Tibial nerve (tissue), 4 donors: ENCODE data around the gene GCSAM. TPM values are rescaled to one million over a fixed set of nuclear protein-coding genes. Genes with fewer than 3 reads are reported as not detected.

Experiments
- DNase-seq, 2 donors: peaks; one replicate each; pipeline ENCODE4 v3.0.0-alpha.2; 2019; ENCODE audit warnings: low spot score in 2 of 2
- H3K27ac ChIP-seq, 4 donors: fragments of 200-600 bp; sonication (generic) in 3 of 4; one replicate each; pipeline ENCODE4 v1.5.1; 2017 to 2019; ENCODE audit warnings: mild to moderate bottlenecking in 1 of 4
- H3K27me3 ChIP-seq, 2 donors: fragments of 200-600 bp; sonication (generic) in 1 of 2; one replicate each; pipeline versions ENCODE4 v1.5.1 to v1.6.0; 2017 to 2019
- H3K36me3 ChIP-seq, 3 donors: fragments of 200-600 bp; sonication (generic); one replicate each; pipeline ENCODE4 v1.5.1; 2018 to 2019
- H3K4me1 ChIP-seq, 4 donors: fragments of 200-600 bp; sonication (generic) in 3 of 4; one replicate each; pipeline ENCODE4 v1.5.1; 2017 to 2019
- H3K4me3 ChIP-seq, 4 donors: fragments of 200-600 bp; sonication (generic) in 3 of 4; one replicate each; pipeline ENCODE4 v1.5.1; 2017 to 2019; ENCODE audit warnings: mild to moderate bottlenecking in 1 of 4, moderate library complexity in 1 of 4
- H3K9me3 ChIP-seq, 4 donors: fragments of 200-600 bp; sonication (generic) in 3 of 4; one replicate each; pipeline ENCODE4 v1.5.1; 2017 to 2019
- EP300 ChIP-seq, 2 donors: sonication (generic); formaldehyde crosslinking; IDR thresholded peaks; one replicate each; pipeline ENCODE4 v1.6.1; 2017; ENCODE audit warnings: antibody characterized with exemption in 2 of 2, mild to moderate bottlenecking in 1 of 2
- POLR2A ChIP-seq, 2 donors: fragments of 450-650 bp; IDR thresholded peaks; one replicate each; pipeline ENCODE4 v1.6.1; 2017; ENCODE audit warnings: antibody characterized with exemption in 2 of 2, mild to moderate bottlenecking in 2 of 2, moderate library complexity in 2 of 2
- WGBS, 2 donors: methylation state at CpG; one replicate each; pipeline ENCODE4 v1.1.5; 2018; 5-methylcytosine and 5-hydroxymethylcytosine counted together
- total RNA-seq, 4 donors: library from RNA; depleted of rRNA; stranded (reverse); fragments of >200 nt; gene quantifications; one replicate each; pipeline ENCODE4 v1.1.0, GENCODE V29; 2016
- TF ChIP-seq, protein P1 (sequence below), 5 experiments: fragments of 200-600 bp in 3 of 5; fragments of 450-650 bp in 2 of 5; sonication (generic) in 3 of 5; IDR thresholded peaks; one replicate each; pipeline ENCODE4 v1.5.1; 2016 to 2019; ENCODE audit warnings: antibody characterized with exemption in 5 of 5, mild to moderate bottlenecking in 3 of 5, moderate library complexity in 2 of 5

The GCSAM gene
- total RNA-seq, 4 donors from 2014 or later = under 0.01 to 2.0 TPM; not detected in 2

DNA sequence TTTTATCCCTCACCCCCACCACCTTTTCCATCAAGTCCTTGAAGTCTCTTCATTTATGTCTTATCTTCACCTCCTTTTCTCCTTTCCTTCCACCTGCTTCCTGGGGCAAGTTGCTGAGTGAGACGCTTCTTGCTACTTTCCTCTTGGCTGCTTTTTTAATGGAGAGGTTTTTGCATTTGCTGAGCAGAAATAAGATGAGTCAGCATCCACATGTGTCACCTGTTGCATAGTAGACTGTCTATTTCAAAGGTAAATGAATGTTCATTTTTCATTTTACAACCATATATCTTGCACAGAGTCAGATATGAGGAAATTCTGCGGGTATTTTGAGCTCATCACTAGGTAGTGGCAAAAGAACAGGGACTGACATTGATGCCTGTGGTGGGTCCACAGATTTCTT lies 28.3 kb downstream of the GCSAM start:
- 91 to 96% methylated on average over 2 of the region's 2 CpGs for WGBS, 2 donors
- Histone ChIP-seq H3K36me3 (no peaks in the 10 kb centered on the region), H3K9me3 (no peaks in the 10 kb centered on the region), H3K4me3 (no peak overlapping the region), H3K27ac (no peak overlapping the region), H3K27me3 (no peaks in the 10 kb centered on the region), H3K4me1 (no peaks in the 10 kb centered on the region)
- no peak for DNase-seq
- no peak for TF ChIP-seq POLR2A (IDR thresholded peaks at IDR 0.05)
- TF ChIP-seq EP300 (IDR thresholded peaks at IDR 0.05) = no peak
- TF ChIP-seq, protein P1, sequence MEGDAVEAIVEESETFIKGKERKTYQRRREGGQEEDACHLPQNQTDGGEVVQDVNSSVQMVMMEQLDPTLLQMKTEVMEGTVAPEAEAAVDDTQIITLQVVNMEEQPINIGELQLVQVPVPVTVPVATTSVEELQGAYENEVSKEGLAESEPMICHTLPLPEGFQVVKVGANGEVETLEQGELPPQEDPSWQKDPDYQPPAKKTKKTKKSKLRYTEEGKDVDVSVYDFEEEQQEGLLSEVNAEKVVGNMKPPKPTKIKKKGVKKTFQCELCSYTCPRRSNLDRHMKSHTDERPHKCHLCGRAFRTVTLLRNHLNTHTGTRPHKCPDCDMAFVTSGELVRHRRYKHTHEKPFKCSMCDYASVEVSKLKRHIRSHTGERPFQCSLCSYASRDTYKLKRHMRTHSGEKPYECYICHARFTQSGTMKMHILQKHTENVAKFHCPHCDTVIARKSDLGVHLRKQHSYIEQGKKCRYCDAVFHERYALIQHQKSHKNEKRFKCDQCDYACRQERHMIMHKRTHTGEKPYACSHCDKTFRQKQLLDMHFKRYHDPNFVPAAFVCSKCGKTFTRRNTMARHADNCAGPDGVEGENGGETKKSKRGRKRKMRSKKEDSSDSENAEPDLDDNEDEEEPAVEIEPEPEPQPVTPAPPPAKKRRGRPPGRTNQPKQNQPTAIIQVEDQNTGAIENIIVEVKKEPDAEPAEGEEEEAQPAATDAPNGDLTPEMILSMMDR (IDR thresholded peaks at IDR 0.05) = no peak

DNA sequence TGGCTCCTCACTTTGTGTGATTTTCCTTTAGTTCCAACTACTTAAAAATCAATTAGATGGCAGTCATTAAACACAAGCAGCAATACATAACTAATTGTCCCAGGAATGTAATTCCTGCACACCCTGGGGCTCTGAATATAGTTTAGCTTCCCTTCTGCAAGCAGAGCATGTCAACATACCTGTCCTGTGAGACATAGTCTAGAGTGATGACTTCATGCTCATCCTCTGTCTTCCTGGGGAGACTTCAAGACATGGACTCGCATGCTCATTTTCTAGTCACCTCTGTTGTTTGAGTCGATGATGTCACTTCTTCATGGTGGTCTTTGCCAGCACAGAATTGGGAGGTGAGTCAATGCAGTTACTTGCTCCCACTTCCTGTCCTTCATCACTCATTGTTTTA lies 31.1 kb downstream of the GCSAM start:
- no peaks in the 10 kb centered on the region for H3K4me1 ChIP-seq
- WGBS, 2 donors = 85 to 90% methylated on average over 2 of the region's 2 CpGs
- no peaks in the 10 kb centered on the region for H3K36me3 ChIP-seq
- H3K27ac ChIP-seq = no peak overlapping the region
- H3K9me3 ChIP-seq = no peaks in the 10 kb centered on the region
- H3K27me3 ChIP-seq = no peaks in the 10 kb centered on the region
- H3K4me3 ChIP-seq = no peak overlapping the region
- TF ChIP-seq POLR2A (IDR thresholded peaks at IDR 0.05) (no peak), EP300 (IDR thresholded peaks at IDR 0.05) (no peak)
- TF ChIP-seq, protein P1 (IDR thresholded peaks at IDR 0.05) = no peak
- no peak for DNase-seq

DNA sequence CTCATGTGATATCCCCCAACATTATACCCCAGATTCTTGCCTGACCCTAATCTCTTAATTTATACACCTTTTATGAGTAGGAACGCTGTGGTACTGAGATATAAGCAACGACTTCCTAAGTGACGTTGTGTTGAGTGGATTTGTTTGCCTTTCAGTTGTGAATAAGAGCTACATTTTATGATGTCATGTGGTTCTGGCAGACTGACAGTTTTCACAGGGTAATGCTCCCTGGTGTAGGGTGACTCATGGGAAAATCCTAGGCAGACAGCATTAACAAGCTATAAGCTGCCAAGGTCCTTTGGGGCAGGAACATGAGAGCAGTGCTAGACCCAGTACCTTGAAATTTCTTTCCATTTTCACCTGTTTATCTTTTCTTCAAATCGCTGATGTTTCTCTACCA lies 35.7 kb downstream of the GCSAM start:
- DNase-seq = no peak

DNA sequence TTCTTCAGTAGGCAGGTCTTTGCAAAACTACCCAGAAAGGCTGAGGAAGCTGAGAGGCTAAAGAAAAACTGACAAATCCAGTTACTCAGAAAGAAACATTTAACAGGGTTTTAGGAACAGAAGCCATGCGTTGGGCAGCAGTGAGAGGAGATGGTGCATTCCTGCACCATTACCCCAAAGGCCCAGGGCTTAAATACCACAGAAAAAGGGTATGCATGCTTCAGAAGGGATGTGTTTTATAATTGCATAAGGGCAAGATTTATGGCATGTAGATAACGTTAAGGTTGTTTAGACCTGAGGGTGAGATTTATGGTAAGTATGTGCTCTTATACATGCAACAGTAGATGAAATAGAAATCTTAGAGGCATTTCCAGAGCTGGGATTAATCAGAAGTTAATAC lies 36.9 kb downstream of the GCSAM start:
- no peak overlapping the region for H3K27ac ChIP-seq
- H3K4me3 ChIP-seq = no peak overlapping the region
- H3K9me3 ChIP-seq = no peaks in the 10 kb centered on the region
- no peak for DNase-seq
- H3K4me1 ChIP-seq = peaks cover 0 to 12% (median 0%) of the 10 kb centered on the region in 4 donors
- H3K36me3 ChIP-seq = no peaks in the 10 kb centered on the region
- no peak for TF ChIP-seq POLR2A (IDR thresholded peaks at IDR 0.05)
- no peak for TF ChIP-seq EP300 (IDR thresholded peaks at IDR 0.05)
- 69 to 71% methylated on average over 2 of the region's 2 CpGs for whole genome bisulfite sequencing, 2 donors
- no peaks in the 10 kb centered on the region for H3K27me3 ChIP-seq

More for the DNA sequence above, 35.7 kb downstream of the GCSAM start:
- TF ChIP-seq, protein P1 (IDR thresholded peaks at IDR 0.05) = no peak
- TF ChIP-seq POLR2A (IDR thresholded peaks at IDR 0.05) (no peak), EP300 (IDR thresholded peaks at IDR 0.05) (no peak)
- Histone ChIP-seq H3K27me3 (no peaks in the 10 kb centered on the region), H3K9me3 (no peaks in the 10 kb centered on the region), H3K27ac (no peak overlapping the region), H3K4me1 (peaks cover 0 to 9% (median 0%) of the 10 kb centered on the region in 4 donors), H3K36me3 (no peaks in the 10 kb centered on the region), H3K4me3 (no peak overlapping the region)
- WGBS, 2 donors = 37 to 40% methylated on average over 4 of the region's 4 CpGs

DNA sequence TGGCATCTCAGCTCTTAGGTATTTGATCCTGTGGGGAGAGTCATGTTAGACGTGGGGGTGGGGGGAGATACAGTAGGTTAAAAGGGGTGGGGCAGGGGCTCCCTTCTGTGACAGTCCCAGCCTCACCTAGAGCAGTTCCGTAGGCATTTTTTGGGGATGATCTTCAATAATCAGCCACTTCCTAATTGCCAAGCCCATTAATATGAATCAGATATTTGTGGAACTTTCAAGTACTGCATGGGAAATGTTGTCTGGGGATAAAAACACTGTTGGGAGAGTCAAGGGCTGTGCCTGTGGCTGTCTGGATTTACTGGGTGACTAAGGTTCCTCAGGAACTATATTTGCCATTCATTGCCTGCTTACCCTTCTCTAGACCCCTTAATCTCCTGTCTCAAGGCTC lies 37.3 kb downstream of the GCSAM start:
- H3K4me3 ChIP-seq = no peak overlapping the region
- H3K27ac ChIP-seq = no peak overlapping the region
- no peaks in the 10 kb centered on the region for H3K9me3 ChIP-seq
- no peaks in the 10 kb centered on the region for H3K27me3 ChIP-seq
- H3K4me1 ChIP-seq = peaks cover 0 to 12% (median 0%) of the 10 kb centered on the region in 4 donors
- H3K36me3 ChIP-seq = no peaks in the 10 kb centered on the region
- TF ChIP-seq EP300 (IDR thresholded peaks at IDR 0.05) (no peak), POLR2A (IDR thresholded peaks at IDR 0.05) (no peak)
- TF ChIP-seq, protein P1 (IDR thresholded peaks at IDR 0.05) = no peak
- no peak for DNase-seq
- WGBS, 2 donors = 44 to 49% methylated on average over 2 of the region's 2 CpGs

DNA sequence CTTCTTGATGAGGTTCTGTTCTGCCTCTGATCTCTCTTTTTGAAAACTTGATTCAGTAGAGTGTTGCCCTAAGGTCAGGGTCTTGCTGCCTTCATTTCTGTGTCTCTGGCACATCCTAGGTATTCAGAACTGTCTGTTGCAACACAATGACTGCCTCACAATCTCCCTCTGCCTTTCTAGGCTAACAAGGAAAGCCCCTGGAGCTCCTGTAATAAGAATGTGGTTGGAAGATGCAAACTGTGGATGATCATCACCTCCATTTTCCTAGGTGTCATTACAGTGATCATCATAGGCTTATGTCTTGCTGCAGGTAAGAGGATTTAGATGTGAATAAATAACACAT lies 39.9 kb downstream of the GCSAM start:
- H3K4me1 ChIP-seq = peaks cover 0 to 12% (median 0%) of the 10 kb centered on the region in 4 donors
- H3K9me3 ChIP-seq = no peaks in the 10 kb centered on the region
- no peak for DNase-seq
- H3K27me3 ChIP-seq = no peaks in the 10 kb centered on the region
- no peak overlapping the region for H3K27ac ChIP-seq
- TF ChIP-seq, protein P1 (IDR thresholded peaks at IDR 0.05) = no peak
- TF ChIP-seq EP300 (IDR thresholded peaks at IDR 0.05) (no peak), POLR2A (IDR thresholded peaks at IDR 0.05) (no peak)
- H3K36me3 ChIP-seq = no peaks in the 10 kb centered on the region
- H3K4me3 ChIP-seq = no peak overlapping the region
